SK-N-SH (cell line): ENCODE results near the gene SLC17A4. TPM values are rescaled to one million over a fixed set of nuclear protein-coding genes. Genes with fewer than 3 reads are reported as not detected.

ENCODE experiments used
- CTCF ChIA-PET: fragments of 300-600, 350-600 bp; formaldehyde crosslinking; extraction: SDS; loops from one replicate; lab custom pipeline; 2021; lab: Yijun Ruan, JAX
- POLR2A ChIA-PET: fragments of 350-600 bp; sonication (Branson Sonifier 250); formaldehyde crosslinking; extraction: SDS; loops from one replicate; lab custom pipeline; 2020; ENCODE audit warnings: antibody characterized with exemption, inconsistent platforms; lab: Yijun Ruan, JAX
- DNase-seq: peaks from one replicate; pipeline ENCODE4 v3.0.0; 2012
- H2AFZ ChIP-seq: fragments of 200-600 bp; sonication (generic); 2 replicates; pipeline ENCODE4 v1.8.1; 2016; ENCODE audit warnings: antibody characterized with exemption, mild to moderate bottlenecking, low read depth
- H3F3A ChIP-seq: fragments of 200-600 bp; sonication (generic); replicated peaks from 2 replicates; pipeline ENCODE3; 2016; ENCODE audit warnings: antibody characterized with exemption, mild to moderate bottlenecking; ENCODE audit not compliant: insufficient read depth
- H3K27ac ChIP-seq, 2 experiments: fragments of 200-500 bp in 1 of 2; fragments of 200-600 bp in 1 of 2; sonication (Bioruptor generic) in 1 of 2; sonication (generic), shearing (Covaris generic) in 1 of 2; 2 replicates each; pipeline versions ENCODE4 v1.5.1 to v1.6.1; 2014 to 2016; ENCODE audit warnings: low read depth in 2 of 2, inconsistent platforms in 1 of 2, low read length in 1 of 2, mild to moderate bottlenecking in 1 of 2, mixed read lengths in 1 of 2
- H3K27me3 ChIP-seq: fragments of 200-600 bp; sonication (generic), shearing (Covaris generic); 2 replicates; pipeline ENCODE4 v1.6.1; 2016; ENCODE audit warnings: mixed run types; ENCODE audit not compliant: insufficient read depth
- H3K36me3 ChIP-seq, 2 experiments: fragments of 200-500 bp in 1 of 2; fragments of 200-600 bp in 1 of 2; sonication (Bioruptor generic) in 1 of 2; sonication (generic) in 1 of 2; replicated peaks in 1 of 2; 2 replicates each; pipeline versions ENCODE3 to v1.5.1; 2014 to 2016; ENCODE audit warnings: low read length in 1 of 2, mild to moderate bottlenecking in 1 of 2; ENCODE audit not compliant: insufficient read depth in 2 of 2, control insufficient read depth in 1 of 2
- H3K4me1 ChIP-seq, 2 experiments: fragments of 200-500 bp in 1 of 2; fragments of 200-600 bp in 1 of 2; sonication (Bioruptor generic) in 1 of 2; sonication (generic), shearing (Covaris generic) in 1 of 2; 2 replicates each; pipeline versions ENCODE4 v1.5.1 to v1.6.1; 2014 to 2016; ENCODE audit warnings: low read depth in 1 of 2, low read length in 1 of 2, mixed run types in 1 of 2; ENCODE audit not compliant: insufficient read depth in 2 of 2, control insufficient read depth in 1 of 2
- H3K4me2 ChIP-seq: fragments of 200-600 bp; sonication (generic), shearing (Covaris generic); 2 replicates; pipeline ENCODE4 v1.6.1; 2017; ENCODE audit warnings: mixed run types
- H3K4me3 ChIP-seq, 2 experiments: fragments of 200-500 bp in 1 of 2; fragments of 200-600 bp in 1 of 2; sonication (Bioruptor generic) in 1 of 2; sonication (generic), shearing (Covaris generic) in 1 of 2; 2 replicates each; pipeline versions ENCODE4 v1.5.1 to v1.8.1; 2014 to 2016; ENCODE audit warnings: low read depth in 2 of 2, inconsistent platforms in 1 of 2, low read length in 1 of 2, mild to moderate bottlenecking in 1 of 2, mixed read lengths in 1 of 2, moderate library complexity in 1 of 2
- H3K79me2 ChIP-seq: fragments of 200-600 bp; sonication (generic); 2 replicates; pipeline ENCODE4 v1.8.1; 2017; ENCODE audit warnings: mild to moderate bottlenecking; ENCODE audit not compliant: insufficient read depth
- H3K9ac ChIP-seq: fragments of 200-600 bp; sonication (generic); 2 replicates; pipeline ENCODE4 v1.6.1; 2017; ENCODE audit warnings: mixed run types
- H3K9me2 ChIP-seq: fragments of 200-600 bp; sonication (generic); 2 replicates; pipeline ENCODE4 v1.6.1; 2017; ENCODE audit warnings: mixed run types
- H3K9me3 ChIP-seq: fragments of 200-600 bp; sonication (generic); 2 replicates; pipeline ENCODE4 v1.6.1; 2017; ENCODE audit warnings: mixed run types, mild to moderate bottlenecking, moderate library complexity
- H4K20me1 ChIP-seq: fragments of 200-600 bp; sonication (generic); 2 replicates; pipeline ENCODE4 v1.6.1; 2017; ENCODE audit warnings: mild to moderate bottlenecking, mixed run types; ENCODE audit not compliant: insufficient read depth
- CHD2 ChIP-seq: fragments of 150-350 bp; IDR thresholded peaks from 2 replicates; pipeline ENCODE4 v1.6.1; 2018; ENCODE audit warnings: low read length; ENCODE audit not compliant: partially characterized antibody
- ELF1 ChIP-seq: IDR thresholded peaks from 2 replicates; pipeline ENCODE4 v1.4.0; 2012
- EP300 ChIP-seq, 2 experiments: IDR thresholded peaks; 2 replicates each; pipeline versions ENCODE4 v1.4.0 to v1.6.1; 2012; ENCODE audit warnings: borderline replicate concordance in 1 of 2, low read depth in 1 of 2, low read length in 1 of 2
- EZH2phosphoT487 ChIP-seq: fragments of 200-600 bp; sonication (generic); IDR thresholded peaks from 2 replicates; pipeline ENCODE4 v1.6.1; 2017; ENCODE audit warnings: low read depth, mixed run types, mild to moderate bottlenecking, antibody characterized with exemption, moderate library complexity, borderline replicate concordance
- FOSL2 ChIP-seq: IDR thresholded peaks from 2 replicates; pipeline ENCODE4 v1.4.0; 2012; ENCODE audit warnings: low read depth, mild to moderate bottlenecking, moderate library complexity, borderline replicate concordance
- GATA2 ChIP-seq: sonication (generic); formaldehyde crosslinking; IDR thresholded peaks from 2 replicates; pipeline ENCODE4 v1.5.0; 2020; ENCODE audit warnings: mild to moderate bottlenecking, missing genetic modification reagents
- IRF3 ChIP-seq: fragments of 150-350 bp; IDR thresholded peaks from 2 replicates; pipeline ENCODE4 v1.6.1; 2016; ENCODE audit warnings: mild to moderate bottlenecking, low read depth, low read length
- MAX ChIP-seq: IDR thresholded peaks from 2 replicates; pipeline ENCODE4 v1.4.0; 2012; ENCODE audit warnings: low read depth
- MEF2A ChIP-seq: IDR thresholded peaks from 2 replicates; pipeline ENCODE4 v1.4.0; 2012; ENCODE audit warnings: low read depth, borderline replicate concordance
- MXI1 ChIP-seq: IDR thresholded peaks from 2 replicates; pipeline ENCODE4 v1.6.1; 2012; ENCODE audit warnings: mild to moderate bottlenecking, low read depth, low read length, improper control_type of control experiment
- NFIC ChIP-seq: IDR thresholded peaks from 2 replicates; pipeline ENCODE4 v1.4.0; 2012; ENCODE audit warnings: borderline replicate concordance
- NRF1 ChIP-seq: IDR thresholded peaks from 2 replicates; pipeline ENCODE4 v1.6.1; 2012; ENCODE audit warnings: low read depth, mild to moderate bottlenecking, low read length
- PBX3 ChIP-seq: IDR thresholded peaks from 2 replicates; pipeline ENCODE4; 2012
- POLR2AphosphoS5 ChIP-seq: IDR thresholded peaks from 2 replicates; pipeline ENCODE4 v1.6.1; 2012; ENCODE audit warnings: low read depth, low read length
- RAD21 ChIP-seq: IDR thresholded peaks from 2 replicates; pipeline ENCODE4 v1.6.1; 2012; ENCODE audit warnings: mild to moderate bottlenecking, low read length
- RCOR1 ChIP-seq: fragments of 150-350 bp; IDR thresholded peaks from 2 replicates; pipeline ENCODE4 v1.6.1; 2017; ENCODE audit warnings: antibody characterized with exemption, low read length
- RXRA ChIP-seq: IDR thresholded peaks from 2 replicates; pipeline ENCODE4 v1.4.0; 2012; ENCODE audit warnings: low read depth, mild to moderate bottlenecking, borderline replicate concordance
- SIN3A ChIP-seq: IDR thresholded peaks from 2 replicates; pipeline ENCODE4 v1.6.1; 2012; ENCODE audit warnings: low read depth, mild to moderate bottlenecking, low read length, moderate library complexity, borderline replicate concordance
- SMC3 ChIP-seq: IDR thresholded peaks from 2 replicates; pipeline ENCODE4 v1.6.1; 2012; ENCODE audit warnings: low read depth, low read length, improper control_type of control experiment
- TCF12 ChIP-seq: IDR thresholded peaks from 2 replicates; pipeline ENCODE4 v1.4.0; 2012
- TEAD4 ChIP-seq: IDR thresholded peaks from 2 replicates; pipeline ENCODE4 v1.4.0; 2012; ENCODE audit warnings: mild to moderate bottlenecking, borderline replicate concordance; ENCODE audit not compliant: insufficient read depth
- USF2 ChIP-seq: fragments of 150-350 bp; IDR thresholded peaks from 2 replicates; pipeline ENCODE4 v1.6.1; 2017; ENCODE audit warnings: antibody characterized with exemption, low read length, low read depth, borderline replicate concordance
- WGBS: methylation state at CpG from one replicate; pipeline ENCODE4 v1.1.6; 2017; ENCODE audit warnings: low lambda C conversion rate; 5-methylcytosine and 5-hydroxymethylcytosine counted together
- polyA plus RNA-seq, 3 experiments: library from polyadenylated mRNA; depleted of rRNA; stranded (reverse); fragments of >200 nt; gene quantifications; 2 replicates each; pipeline ENCODE4 v1.2.3, GENCODE V29; 2012

Gene SLC17A4
- polyA plus RNA-seq, 1 of the 3 experiments (the other 2 are of a cell fraction) = not detected

- DNase-seq = no peak
- no peaks in the 10 kb centered on the region for H3F3A ChIP-seq
- H3K36me3 ChIP-seq = no peaks in the 10 kb centered on the region
- H3K4me1 ChIP-seq = no peaks in the 10 kb centered on the region
- no peaks in the 10 kb centered on the region for H3K27me3 ChIP-seq
- TF ChIP-seq CHD2 (no peak), POLR2AphosphoS5 (no peak), TCF12 (no peak), USF2 (no peak), SIN3A (no peak), TEAD4 (no peak), EP300 (IDR thresholded peaks at IDR 0.05; ENCODE audit: borderline replicate concordance in 1 of 2, low read depth in 1 of 2, low read length in 1 of 2) (no peak), RCOR1 (no peak), PBX3 (no peak), MXI1 (no peak), ELF1 (no peak), RAD21 (no peak), IRF3 (no peak), GATA2 (CRISPR knock-in tag) (no peak)
- CTCF ChIA-PET = interaction anchor here (0.7 to 1.5 kb wide), 2 partner anchors 10 to 170 kb away, joined by 3 to 4 read pairs; no protein-coding TSS in a partner anchor
- H3K9ac ChIP-seq = no peak overlapping the region
- no peaks in the 10 kb centered on the region for H3K9me2 ChIP-seq
- H3K79me2 ChIP-seq = no peaks in the 10 kb centered on the region
- no peak overlapping the region for H3K27ac ChIP-seq
- POLR2A ChIA-PET = no interaction called here
- no peaks in the 10 kb centered on the region for H4K20me1 ChIP-seq
- 85% methylated on average over 37 of the region's 37 CpGs for WGBS
- H2AFZ ChIP-seq = no peak overlapping the region
- H3K9me3 ChIP-seq = no peaks in the 10 kb centered on the region
- no peak overlapping the region for H3K4me2 ChIP-seq
- H3K4me3 ChIP-seq = no peak overlapping the region
Measured at GRCh38 chr6:25726122-25726911, 28.2 kb upstream of the SLC17A4 start.

GRCh38 chr6:25727028-25727427 lies 27.5 kb upstream of the SLC17A4 start:
- H3K4me3 ChIP-seq = no peak overlapping the region
- DNase-seq = no peak
- POLR2A ChIA-PET = no interaction called here
- TF ChIP-seq RXRA (no peak), EZH2phosphoT487 (no peak), FOSL2 (no peak), SMC3 (no peak), TEAD4 (no peak), USF2 (no peak), MEF2A (no peak), NRF1 (no peak), MAX (no peak), NFIC (no peak), TCF12 (no peak), RAD21 (no peak), IRF3 (no peak)

More at GRCh38 chr6:25727028-25727427, 27.5 kb upstream of the SLC17A4 start:
- WGBS = 69% methylated on average over 14 of the region's 14 CpGs
- CTCF ChIA-PET = no interaction called here
- no peaks in the 10 kb centered on the region for H3F3A ChIP-seq
- H3K9ac ChIP-seq = no peak overlapping the region
- no peaks in the 10 kb centered on the region for H3K4me1 ChIP-seq
- H2AFZ ChIP-seq = no peak overlapping the region
- H3K9me2 ChIP-seq = no peaks in the 10 kb centered on the region
- H3K9me3 ChIP-seq = no peaks in the 10 kb centered on the region
- H3K36me3 ChIP-seq = no peaks in the 10 kb centered on the region
- H4K20me1 ChIP-seq = no peaks in the 10 kb centered on the region
- no peaks in the 10 kb centered on the region for H3K79me2 ChIP-seq
- H3K27me3 ChIP-seq = no peaks in the 10 kb centered on the region
- H3K4me2 ChIP-seq = no peak overlapping the region
- H3K27ac ChIP-seq = no peak overlapping the region
